Thyroid gland (tissue), 4 donors: ENCODE measurements around the gene WNT4.

Source experiments
- CTCF ChIP-seq, 6 experiments: fragments of 200-600 bp in 3 of 6; fragments of 450-650 bp in 3 of 6; sonication (generic) in 3 of 6; IDR thresholded peaks; one replicate each; pipeline ENCODE4 v1.5.1; 2016 to 2019; ENCODE audit warnings: antibody characterized with exemption in 6 of 6, mild to moderate bottlenecking in 2 of 6, inconsistent platforms in 1 of 6, moderate library complexity in 1 of 6
- POLR2A ChIP-seq, 2 donors: fragments of 450-650 bp; IDR thresholded peaks; one replicate each; pipeline ENCODE4 v1.6.1; 2017; ENCODE audit warnings: antibody characterized with exemption in 2 of 2, mild to moderate bottlenecking in 2 of 2, moderate library complexity in 1 of 2

- TF ChIP-seq CTCF (IDR thresholded peaks at IDR 0.05), result no peak
- no peak for TF ChIP-seq POLR2A (IDR thresholded peaks at IDR 0.05)
Measured at GRCh38 chr1:22101199-22101598, 41.7 kb downstream of the WNT4 start.
